GM06990 (cell line): ENCODE results near the gene FBXW12.

ENCODE experiments used
- DNase-seq: peaks from one replicate; pipeline ENCODE4 v3.0.0-alpha.2; 2011; ENCODE audit not compliant: insufficient read length; ENCODE audit errors: extremely low read depth
- H3K27me3 ChIP-seq: replicated peaks from 2 replicates; pipeline ENCODE4 v1.6.0; 2011; ENCODE audit warnings: low read length; ENCODE audit not compliant: control insufficient read depth, insufficient read depth
- H3K36me3 ChIP-seq: 2 replicates; pipeline ENCODE4 v1.5.1; 2011; ENCODE audit warnings: low read length; ENCODE audit not compliant: control insufficient read depth, insufficient read depth
- H3K4me3 ChIP-seq: replicated peaks from 2 replicates; pipeline ENCODE4 v1.5.1; 2011; ENCODE audit warnings: low read depth, mild to moderate bottlenecking, control low read depth, low read length
- TF ChIP-seq, protein P1 (sequence below): IDR thresholded peaks from 2 replicates; pipeline ENCODE4 v1.5.1; 2011; ENCODE audit warnings: low read length, control low read depth, mild to moderate bottlenecking, inconsistent platforms; ENCODE audit not compliant: insufficient read depth, poor library complexity, severe bottlenecking

FBXW12 gene

GRCh38 chr3:48343432-48343831 lies 28.6 kb upstream of the FBXW12 start:
- no peak for DNase-seq
- Histone ChIP-seq H3K36me3 (no peaks in the 10 kb centered on the region), H3K27me3 (no peaks in the 10 kb centered on the region), H3K4me3 (no peak overlapping the region)
- TF ChIP-seq, protein P1, sequence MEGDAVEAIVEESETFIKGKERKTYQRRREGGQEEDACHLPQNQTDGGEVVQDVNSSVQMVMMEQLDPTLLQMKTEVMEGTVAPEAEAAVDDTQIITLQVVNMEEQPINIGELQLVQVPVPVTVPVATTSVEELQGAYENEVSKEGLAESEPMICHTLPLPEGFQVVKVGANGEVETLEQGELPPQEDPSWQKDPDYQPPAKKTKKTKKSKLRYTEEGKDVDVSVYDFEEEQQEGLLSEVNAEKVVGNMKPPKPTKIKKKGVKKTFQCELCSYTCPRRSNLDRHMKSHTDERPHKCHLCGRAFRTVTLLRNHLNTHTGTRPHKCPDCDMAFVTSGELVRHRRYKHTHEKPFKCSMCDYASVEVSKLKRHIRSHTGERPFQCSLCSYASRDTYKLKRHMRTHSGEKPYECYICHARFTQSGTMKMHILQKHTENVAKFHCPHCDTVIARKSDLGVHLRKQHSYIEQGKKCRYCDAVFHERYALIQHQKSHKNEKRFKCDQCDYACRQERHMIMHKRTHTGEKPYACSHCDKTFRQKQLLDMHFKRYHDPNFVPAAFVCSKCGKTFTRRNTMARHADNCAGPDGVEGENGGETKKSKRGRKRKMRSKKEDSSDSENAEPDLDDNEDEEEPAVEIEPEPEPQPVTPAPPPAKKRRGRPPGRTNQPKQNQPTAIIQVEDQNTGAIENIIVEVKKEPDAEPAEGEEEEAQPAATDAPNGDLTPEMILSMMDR, result no peak

GRCh38 chr3:48344867-48345507 lies 27.0 kb upstream of the FBXW12 start:
- TF ChIP-seq, protein P1, result no peak
- H3K4me3 ChIP-seq, result no peak overlapping the region
- no peaks in the 10 kb centered on the region for H3K27me3 ChIP-seq
- no peak for DNase-seq
- H3K36me3 ChIP-seq, result no peaks in the 10 kb centered on the region

GRCh38 chr3:48345946-48346572 lies 26.0 kb upstream of the FBXW12 start:
- Histone ChIP-seq H3K36me3 (no peaks in the 10 kb centered on the region), H3K4me3 (no peak overlapping the region), H3K27me3 (no peaks in the 10 kb centered on the region)
- DNase-seq, result no peak
- TF ChIP-seq, protein P1, result no peak

DNA sequence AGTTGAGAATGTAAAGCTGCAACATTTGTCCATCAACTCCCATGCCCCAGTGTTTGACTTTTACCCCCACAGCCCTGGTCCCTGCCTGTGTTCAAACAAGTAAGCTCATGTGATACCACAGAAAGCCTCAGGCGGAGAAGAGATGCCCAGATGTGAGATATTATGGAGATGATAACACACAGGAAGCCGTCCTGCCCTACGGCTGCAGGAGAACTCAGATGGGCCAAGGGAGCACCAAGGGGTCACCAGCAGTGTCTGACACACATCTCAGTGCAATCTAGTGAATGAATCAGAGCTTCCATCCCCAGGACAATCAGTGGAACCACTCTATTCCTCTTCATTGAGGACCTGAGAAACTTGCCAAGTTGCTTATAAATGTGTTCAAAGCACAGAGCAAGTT lies 24.5 kb upstream of the FBXW12 start:
- Histone ChIP-seq H3K36me3 (no peaks in the 10 kb centered on the region), H3K27me3 (no peaks in the 10 kb centered on the region), H3K4me3 (no peak overlapping the region)
- TF ChIP-seq, protein P1, result no peak
- no peak for DNase-seq

GRCh38 chr3:48352546-48352945 lies 19.5 kb upstream of the FBXW12 start:
- Histone ChIP-seq H3K27me3 (no peaks in the 10 kb centered on the region; the same call in 1 of the 2 replicates), H3K4me3 (no peak overlapping the region), H3K36me3 (no peaks in the 10 kb centered on the region)
- TF ChIP-seq, protein P1, result no peak
- DNase-seq, result no peak
